IPS-11a (cell line): ENCODE results near the gene TCEA3.
A peak's percentile ranks its signal among the peaks of the same experiment; 100 is the strongest.

Source experiments
- H3K4me3 ChIP-seq: one replicate; pipeline ENCODE4 v1.5.1; 2013; ENCODE audit warnings: low read depth, low read length, control low read depth

Gene TCEA3

DNA sequence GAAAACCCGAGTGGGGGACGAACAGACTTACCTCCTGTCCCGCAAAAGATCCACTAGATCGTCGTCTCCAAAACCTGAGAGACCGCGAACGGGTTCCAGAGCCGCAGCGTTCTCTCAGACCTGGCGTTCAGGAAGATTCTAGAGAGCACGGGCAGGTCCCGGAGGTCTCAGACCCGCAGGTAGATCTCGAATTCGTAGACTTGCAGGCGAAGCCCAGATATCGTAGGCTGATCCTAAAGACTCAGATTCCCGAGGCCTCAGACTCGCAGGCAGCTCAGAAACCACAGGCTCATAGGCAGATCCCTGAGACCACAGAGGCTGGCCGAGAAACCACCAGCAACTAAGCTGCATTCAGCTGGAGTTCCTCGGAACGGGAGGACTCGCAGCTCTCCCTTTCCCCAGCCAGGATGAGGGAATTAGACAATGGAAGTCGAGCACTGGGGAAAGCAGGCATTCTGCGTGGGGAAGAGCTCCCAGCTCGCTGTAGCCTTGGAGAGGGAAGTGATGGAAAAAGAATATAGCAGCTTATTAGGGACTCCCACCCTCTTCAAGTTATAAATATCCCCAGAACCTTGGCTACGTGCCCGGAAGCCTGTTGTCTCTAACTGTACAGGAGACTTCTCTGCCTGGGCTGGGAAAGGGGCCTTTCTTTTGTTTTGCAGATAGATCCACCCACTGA lies 55.1 kb downstream of the TCEA3 start, which contains the start of gene ZNF436:
TSS of gene ZNF436 (minus strand) at position 502 of the 679 bp plus-strand sequence. CDS start 1,831 bp downstream, outside the sequence.
- peak within 1 kb of the TSS; percentile 77 for H3K4me3 ChIP-seq

DNA sequence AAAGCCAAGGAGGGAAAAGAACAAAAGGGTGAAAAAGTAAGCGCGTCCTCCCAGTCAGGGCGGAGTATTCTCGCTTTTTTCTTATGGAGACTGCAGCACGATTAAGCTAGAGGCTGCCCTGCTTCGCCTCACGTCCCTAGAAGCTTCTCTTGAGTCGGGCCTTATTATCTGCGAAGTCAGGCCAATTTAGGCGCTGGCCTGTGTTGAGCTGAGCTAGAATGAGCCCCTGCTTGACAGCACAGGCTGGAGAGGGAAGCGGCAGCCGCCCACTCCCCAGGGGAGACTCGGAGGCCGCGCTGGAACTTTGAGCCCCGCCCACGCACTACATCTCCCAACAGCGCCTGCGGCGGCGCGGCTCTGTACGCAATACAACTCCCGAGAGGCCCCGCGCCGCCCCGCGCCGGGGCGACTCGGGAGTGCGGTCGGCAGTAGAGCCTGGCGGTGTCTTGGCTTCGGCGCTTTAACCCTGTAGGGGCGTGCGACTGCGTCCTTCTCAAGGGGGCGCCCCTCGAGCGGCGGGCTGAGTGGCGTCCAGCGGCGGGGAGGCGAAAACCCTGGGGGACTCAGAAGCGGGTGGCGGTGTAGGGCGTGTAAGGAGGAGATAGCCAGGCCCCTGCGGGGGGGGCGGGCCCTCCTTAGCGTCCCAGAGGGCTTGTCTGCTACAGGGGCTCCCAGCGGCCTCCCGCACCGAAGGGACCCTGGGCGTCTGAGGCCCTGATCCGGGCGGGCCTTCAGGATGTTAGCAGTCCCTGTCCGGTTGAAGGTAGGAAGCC lies 55.8 kb downstream of the TCEA3 start:
- peak overlapping the region; percentile 77 for H3K4me3 ChIP-seq

GRCh38 chr1:23367791-23368561 lies 56.6 kb downstream of the TCEA3 start:
- H3K4me3 ChIP-seq, result peak overlapping the region; percentile 77

DNA sequence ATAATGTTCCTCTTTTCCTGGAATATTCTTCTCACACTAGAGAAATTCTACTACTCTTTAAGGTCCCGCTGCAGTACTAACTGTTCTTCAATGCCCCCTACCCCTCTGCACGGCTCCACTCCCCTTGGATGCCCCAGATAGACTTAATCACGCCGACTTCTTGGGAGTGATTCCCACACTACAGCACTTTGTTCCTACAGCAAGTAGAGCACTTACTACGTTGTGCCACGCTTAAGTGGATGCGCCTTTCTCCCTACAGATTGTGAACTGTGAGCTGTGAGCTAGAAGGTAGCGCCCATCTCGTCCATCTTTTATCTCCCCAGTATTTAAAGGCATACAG lies 57.1 kb downstream of the TCEA3 start:
- H3K4me3 ChIP-seq, result no peak overlapping the region

- H3K4me3 ChIP-seq, result no peak overlapping the region
Observed at GRCh38 chr1:23366598-23366997, 58.0 kb downstream of the TCEA3 start.

- H3K4me3 ChIP-seq, result no peak overlapping the region
Observed at GRCh38 chr1:23366146-23366545, 58.4 kb downstream of the TCEA3 start.

DNA sequence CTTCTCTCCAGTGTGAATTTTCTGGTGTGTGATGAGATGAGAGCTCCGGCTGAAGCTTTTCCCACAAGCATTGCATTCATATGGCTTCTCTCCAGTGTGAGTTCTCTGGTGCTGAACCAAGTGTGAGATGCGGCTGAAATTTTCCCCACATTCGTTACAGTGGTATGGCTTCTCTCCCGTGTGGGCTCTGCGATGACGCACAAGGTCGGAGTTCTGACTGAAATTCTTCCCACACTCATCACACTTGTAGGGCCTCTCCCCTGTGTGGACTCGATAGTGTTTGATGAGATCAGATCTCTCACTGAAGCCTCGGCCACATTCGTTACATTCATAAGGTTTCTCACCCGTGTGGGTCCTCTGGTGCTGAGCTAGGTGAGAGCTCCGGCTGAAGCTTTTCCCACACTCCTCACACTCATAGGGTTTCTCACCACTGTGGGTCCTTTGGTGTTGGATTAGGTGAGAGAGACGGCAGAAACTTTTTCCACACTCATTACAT lies 62.3 kb downstream of the TCEA3 start:
- no peak overlapping the region for H3K4me3 ChIP-seq

DNA sequence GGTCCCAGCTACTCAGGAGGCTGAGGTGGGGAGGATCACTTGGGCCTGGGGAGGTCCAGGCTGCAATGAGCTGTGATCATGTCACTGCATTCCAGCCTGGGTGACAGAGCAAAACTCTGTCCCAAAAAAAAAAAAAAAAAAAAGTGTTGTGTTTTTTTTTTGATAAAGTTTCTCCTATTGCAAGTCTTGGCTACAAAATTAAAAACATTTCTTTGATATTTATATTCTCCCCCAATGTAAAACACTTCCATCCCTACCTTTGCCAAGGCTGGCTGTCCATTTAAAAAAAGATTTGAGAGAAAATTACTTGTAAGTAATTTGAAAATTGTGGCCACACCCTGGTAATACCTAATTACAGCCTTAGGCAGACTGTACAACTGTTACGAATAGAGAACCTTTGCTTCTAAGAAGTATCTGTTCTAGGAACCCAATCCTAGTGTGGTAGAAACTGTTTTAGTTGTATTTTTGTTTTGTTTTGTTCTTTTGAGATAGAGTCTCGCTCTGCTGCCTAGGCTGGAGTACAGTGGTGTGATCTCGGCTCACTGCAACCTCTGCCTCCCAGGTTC lies 66.2 kb downstream of the TCEA3 start:
- H3K4me3 ChIP-seq, result no peak overlapping the region

DNA sequence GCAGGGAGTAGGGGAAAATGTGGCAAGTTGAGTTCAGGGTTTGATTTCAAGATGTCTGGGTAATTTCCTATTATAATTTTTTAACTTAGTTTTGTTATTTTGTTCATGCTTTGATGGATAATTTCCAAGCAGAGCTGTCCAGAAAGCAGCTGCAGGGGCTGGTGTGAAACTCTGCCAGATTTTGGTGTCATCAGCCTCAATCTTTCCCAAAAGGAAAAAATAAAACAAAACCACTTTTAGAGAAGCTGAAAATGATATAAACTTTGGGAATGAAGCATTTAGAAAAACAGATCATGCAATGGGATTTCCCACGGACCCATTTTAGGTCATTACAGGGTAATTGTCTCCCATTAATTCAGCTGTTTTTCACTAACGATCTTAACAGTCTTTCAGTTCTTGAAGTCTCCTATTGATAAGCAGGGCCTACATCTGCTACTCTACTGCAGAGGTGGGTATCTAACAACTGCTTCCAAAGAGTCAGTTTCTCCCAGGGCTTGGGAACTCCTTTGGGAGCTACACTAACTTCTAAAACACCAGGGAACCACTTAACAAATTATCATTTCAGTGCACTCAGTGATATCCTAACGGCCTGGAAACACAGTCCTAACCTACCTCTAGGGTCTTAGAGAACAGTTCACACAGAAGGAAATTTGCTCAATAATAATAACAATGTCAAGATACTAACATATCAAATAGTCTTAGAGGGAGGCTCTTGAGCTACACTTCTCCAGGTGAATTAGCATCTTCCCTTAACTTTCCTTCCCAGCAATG lies 67.2 kb downstream of the TCEA3 start:
- no peak overlapping the region for H3K4me3 ChIP-seq

- no peak overlapping the region for H3K4me3 ChIP-seq
Observed at GRCh38 chr1:23356471-23357137, 67.9 kb downstream of the TCEA3 start.

DNA sequence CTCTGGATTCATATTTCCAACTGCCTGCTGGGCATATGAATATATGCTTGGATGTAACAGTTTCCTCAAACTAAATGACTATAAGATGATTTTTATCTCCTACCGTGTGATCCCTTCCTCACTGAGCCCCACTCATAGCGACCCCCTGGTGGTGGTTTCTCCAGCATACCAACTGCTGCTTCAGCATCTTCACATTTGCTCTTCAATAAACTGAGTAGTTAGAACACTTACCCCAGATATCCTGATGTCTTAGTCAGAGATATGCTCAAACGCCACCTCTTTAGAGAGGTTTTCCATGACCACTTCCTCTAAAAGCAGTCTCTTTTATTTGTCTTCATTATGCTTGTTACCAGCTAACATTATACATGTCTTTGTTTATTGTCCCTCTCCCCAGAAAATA lies 70.3 kb downstream of the TCEA3 start:
- no peak overlapping the region for H3K4me3 ChIP-seq

GRCh38 chr1:23352096-23352695 lies 72.4 kb downstream of the TCEA3 start:
- H3K4me3 ChIP-seq, result no peak overlapping the region

GRCh38 chr1:23345920-23346319 lies 78.6 kb downstream of the TCEA3 start:
- no peak overlapping the region for H3K4me3 ChIP-seq

DNA sequence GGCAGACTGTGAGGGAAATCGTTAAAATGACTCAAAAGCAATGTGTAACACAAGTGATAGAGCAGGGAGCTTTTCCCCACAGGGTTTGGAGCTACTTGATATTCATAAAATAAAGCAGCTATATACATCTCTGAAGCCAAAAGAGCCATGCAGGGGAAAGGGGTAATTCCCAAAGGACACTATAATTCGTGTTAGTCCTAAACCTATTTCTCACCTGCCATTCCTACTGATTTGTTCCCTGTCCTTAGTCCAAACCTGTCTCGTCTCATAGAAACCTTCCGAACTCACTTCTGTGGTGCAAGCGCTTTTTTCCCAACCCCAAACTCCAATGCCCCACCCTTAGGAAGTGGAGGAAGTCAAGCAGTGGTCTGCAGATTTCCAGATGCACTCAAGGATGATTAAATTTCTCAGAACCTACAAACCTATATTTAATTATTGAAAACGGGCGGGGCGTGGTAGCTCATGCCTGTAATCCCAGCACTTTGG lies 79.5 kb downstream of the TCEA3 start:
- H3K4me3 ChIP-seq, result peak overlapping the region; percentile 58

DNA sequence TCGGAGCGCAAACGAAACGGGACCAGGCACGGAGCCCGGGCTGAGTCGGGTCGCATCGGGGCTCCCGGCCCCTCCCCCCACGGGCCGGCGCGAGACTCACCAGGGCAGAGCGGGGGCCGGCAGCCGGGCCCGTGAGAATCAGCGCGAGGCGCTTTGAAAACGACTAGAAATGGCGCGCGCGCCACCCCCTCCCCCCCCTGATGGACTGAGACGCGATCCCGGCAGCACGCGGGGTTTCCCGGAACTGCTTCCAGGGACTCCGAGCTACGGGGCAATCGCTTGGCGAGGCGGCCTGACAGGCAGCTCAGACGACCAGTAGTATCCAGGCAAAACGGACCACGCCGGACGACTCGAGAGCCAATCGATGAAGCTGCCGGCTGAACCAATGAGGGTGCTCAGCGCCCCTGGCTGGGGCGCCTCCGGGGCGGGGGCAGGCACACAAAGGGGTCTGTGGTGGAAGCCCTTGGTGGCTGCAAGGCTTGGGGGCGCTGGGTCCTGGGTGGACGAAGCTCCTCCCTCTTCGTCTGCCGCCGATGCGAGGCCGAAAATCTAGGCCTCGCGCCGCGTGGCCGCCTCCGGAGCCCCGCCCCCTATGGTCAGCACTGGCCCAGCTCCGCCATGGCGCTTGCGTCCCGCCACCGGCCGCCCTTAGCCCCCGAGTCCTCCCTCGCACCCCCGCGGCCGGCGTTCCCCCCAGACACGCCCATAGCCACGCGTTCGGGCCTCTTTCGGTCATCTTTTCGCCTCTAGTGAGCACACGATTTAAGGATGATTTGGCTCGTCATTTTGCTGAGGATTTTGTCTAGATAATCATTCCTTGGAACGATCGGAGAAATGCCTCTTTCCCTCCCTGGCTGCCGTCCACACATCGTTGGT lies 80.2 kb downstream of the TCEA3 start, which contains the start of gene HNRNPR:
TSS of gene HNRNPR (minus strand) at position 174 of the 876 bp plus-strand sequence. CDS start 3,276 bp downstream, outside the sequence.
- H3K4me3 ChIP-seq, result peak within 1 kb of the TSS; percentile 78

DNA sequence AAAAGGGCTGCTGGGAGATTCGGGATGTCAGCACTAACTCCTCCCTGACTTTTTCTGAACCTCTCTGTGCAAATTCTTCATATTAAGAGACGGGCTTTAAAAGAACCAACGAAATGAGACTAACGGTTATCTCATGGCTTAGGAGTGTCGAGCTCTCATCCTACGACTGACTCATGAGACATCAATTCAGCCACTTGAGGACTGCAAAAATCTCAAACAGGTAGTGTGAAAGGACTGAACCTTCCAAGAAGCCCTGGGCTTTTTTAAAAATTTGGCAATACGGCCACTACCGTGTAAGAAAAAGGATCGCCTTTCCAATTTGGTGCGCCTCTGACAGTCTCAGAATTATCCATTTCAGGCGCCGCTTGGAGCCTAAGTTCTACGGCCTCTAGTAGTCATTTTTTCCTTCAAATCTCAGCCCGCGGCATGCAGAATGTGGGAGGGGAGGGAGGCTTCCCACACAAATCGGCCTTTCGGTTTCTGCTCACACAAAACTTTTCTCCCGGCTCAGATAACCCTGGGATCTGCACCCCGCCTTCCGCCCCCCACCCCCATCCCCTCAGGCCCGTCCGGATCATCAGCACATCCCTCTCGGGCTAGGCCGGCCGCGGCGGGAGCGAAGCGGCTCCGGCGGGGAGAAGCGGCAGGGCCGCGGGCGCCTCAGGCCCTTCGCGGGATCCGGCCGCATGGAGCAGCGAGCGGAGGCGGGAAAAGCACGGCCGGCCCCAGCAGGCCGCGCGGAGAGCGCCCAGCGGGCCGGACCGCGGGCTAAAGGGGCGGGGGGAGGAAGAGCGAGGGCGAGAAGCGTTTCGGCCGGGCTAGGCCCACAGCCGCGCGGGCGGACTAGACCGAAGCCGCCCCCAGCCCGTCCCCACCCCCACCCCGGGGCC lies 81.1 kb downstream of the TCEA3 start:
- peak overlapping the region; percentile 78 for H3K4me3 ChIP-seq
